GM12872 (cell line): ENCODE results near the gene SLC25A26.

Source experiments
- CTCF ChIP-seq: IDR thresholded peaks from 3 replicates; pipeline ENCODE4 v1.5.1; 2011; ENCODE audit warnings: low read depth, mild to moderate bottlenecking, low read length, moderate library complexity; ENCODE audit not compliant: insufficient read depth

SLC25A26 gene, protein sequence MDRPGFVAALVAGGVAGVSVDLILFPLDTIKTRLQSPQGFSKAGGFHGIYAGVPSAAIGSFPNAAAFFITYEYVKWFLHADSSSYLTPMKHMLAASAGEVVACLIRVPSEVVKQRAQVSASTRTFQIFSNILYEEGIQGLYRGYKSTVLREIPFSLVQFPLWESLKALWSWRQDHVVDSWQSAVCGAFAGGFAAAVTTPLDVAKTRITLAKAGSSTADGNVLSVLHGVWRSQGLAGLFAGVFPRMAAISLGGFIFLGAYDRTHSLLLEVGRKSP

GRCh38 chr3:66220602-66221377 lies at the start of gene SLC25A26:
Gene SLC25A26 (plus strand): TSS chr3:66221001. CDS start chr3:66221095, 94 bp downstream.
- TF ChIP-seq CTCF: no peak

GRCh38 chr3:66172394-66172793 lies 48.4 kb upstream of the SLC25A26 start:
- TF ChIP-seq CTCF: no peak

- TF ChIP-seq CTCF: no peak
Observed at GRCh38 chr3:66177026-66177425, 43.8 kb upstream of the SLC25A26 start.

DNA sequence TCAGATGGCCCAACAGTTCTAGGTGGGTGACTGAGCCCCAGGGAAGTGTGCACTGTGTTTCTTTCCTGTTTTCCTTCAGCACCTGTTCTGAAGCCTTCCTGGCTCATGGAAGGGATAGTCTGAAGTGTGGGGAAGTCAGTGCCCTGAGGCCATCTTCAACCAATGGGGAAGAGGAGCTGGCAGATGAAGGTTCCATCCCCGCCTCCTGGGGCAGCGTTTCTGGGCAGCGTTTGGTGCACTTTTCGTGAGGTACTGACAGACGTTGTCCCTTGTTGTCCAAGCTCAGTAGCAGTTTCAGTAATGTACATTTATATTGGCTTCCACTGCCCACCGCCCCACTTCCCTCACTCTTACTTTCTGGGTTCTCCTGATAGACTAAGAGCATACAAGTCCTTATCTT lies 42.6 kb upstream of the SLC25A26 start:
- no peak for TF ChIP-seq CTCF

GRCh38 chr3:66179793-66180192 lies 41.0 kb upstream of the SLC25A26 start:
- TF ChIP-seq CTCF: no peak

- TF ChIP-seq CTCF: no peak
Observed at GRCh38 chr3:66181764-66182163, 39.0 kb upstream of the SLC25A26 start.

DNA sequence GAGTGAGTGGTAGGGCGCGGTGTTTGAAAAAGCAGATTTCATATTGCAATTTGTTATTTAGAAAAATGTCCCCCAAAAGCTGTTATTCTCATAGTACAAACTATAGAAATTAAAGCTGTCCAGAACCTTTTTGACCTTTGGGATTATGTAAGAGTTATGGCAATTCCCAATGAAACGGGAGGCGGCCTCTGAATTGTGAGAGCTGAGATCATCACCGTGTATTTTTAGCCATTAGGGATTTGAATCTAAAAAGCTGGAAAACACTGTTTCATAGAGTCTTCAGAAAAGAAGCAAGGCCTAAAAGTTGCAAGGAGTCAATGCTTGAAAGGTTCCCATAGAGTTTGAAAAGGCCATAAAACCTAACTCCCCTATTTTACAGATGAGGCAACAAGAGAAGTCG lies 38.6 kb upstream of the SLC25A26 start:
- no peak for TF ChIP-seq CTCF
